ENCODE data around the gene SMS. TPM values are rescaled to one million over a fixed set of nuclear protein-coding genes. Genes with fewer than 3 reads are reported as not detected.

SMS gene
- total RNA-seq, 4 donors from 2014 or later = 6.4 to 84.3 (median 37.8) TPM

DNA sequence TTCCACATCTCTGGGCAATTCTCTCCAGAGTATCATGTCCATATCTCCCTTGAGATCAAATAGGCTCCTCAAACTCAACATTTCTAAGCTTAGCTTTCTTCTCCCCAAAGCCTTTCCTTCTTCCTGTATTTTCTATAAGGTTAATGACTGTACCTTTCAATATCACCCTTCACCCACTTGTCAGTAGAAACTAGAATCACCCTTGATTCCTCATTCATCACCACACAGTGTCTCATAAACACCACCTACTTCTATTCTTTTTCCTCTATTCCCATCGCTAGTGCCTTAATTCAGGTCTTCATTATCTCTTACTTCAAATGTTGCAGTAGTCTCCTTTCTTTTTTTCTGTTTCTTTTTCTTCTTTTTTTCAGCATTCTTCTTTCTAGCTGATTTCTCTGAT, 28.3 kb upstream of the SMS start:
- no peaks in the 10 kb centered on the region for H3K9me3 ChIP-seq
- no peaks in the 10 kb centered on the region for H3K27me3 ChIP-seq
- no peak for DNase-seq
- no peak overlapping the region for H3K4me3 ChIP-seq
- H3K36me3 ChIP-seq = no peaks in the 10 kb centered on the region
- no peak for TF ChIP-seq POLR2A (IDR thresholded peaks at IDR 0.05)
- H3K4me1 ChIP-seq = no peaks in the 10 kb centered on the region
- no peak overlapping the region for H3K27ac ChIP-seq
- intact Hi-C loops (cut with DNase I; ENCODE audit: low total_unique reads) = no loop called here

DNA sequence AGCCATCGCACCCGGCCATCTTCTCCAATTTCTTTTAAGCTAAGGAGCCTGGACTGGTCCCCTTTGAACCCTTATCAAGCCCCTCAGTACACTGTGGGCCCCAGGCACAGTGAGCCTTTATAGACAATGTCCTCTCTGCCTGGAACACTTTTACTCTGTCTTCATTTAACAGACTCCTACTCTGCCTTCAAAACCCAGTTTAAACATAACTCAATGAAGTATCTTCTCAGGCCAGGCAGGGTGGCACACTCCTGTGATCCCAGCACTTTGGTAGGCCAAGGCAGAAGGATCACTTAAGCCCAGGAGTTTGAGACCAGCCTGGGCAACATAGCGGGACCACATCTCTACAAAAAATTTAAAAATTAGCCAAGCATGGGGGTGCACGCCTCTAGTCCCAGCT, 27.5 kb upstream of the SMS start:
- no peaks in the 10 kb centered on the region for H3K27me3 ChIP-seq
- H3K9me3 ChIP-seq = no peaks in the 10 kb centered on the region
- DNase-seq = no peak
- TF ChIP-seq POLR2A (IDR thresholded peaks at IDR 0.05) = no peak
- TF ChIP-seq, protein P1, sequence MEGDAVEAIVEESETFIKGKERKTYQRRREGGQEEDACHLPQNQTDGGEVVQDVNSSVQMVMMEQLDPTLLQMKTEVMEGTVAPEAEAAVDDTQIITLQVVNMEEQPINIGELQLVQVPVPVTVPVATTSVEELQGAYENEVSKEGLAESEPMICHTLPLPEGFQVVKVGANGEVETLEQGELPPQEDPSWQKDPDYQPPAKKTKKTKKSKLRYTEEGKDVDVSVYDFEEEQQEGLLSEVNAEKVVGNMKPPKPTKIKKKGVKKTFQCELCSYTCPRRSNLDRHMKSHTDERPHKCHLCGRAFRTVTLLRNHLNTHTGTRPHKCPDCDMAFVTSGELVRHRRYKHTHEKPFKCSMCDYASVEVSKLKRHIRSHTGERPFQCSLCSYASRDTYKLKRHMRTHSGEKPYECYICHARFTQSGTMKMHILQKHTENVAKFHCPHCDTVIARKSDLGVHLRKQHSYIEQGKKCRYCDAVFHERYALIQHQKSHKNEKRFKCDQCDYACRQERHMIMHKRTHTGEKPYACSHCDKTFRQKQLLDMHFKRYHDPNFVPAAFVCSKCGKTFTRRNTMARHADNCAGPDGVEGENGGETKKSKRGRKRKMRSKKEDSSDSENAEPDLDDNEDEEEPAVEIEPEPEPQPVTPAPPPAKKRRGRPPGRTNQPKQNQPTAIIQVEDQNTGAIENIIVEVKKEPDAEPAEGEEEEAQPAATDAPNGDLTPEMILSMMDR (IDR thresholded peaks at IDR 0.05) = no peak
- no peak overlapping the region for H3K4me3 ChIP-seq
- H3K4me1 ChIP-seq = no peaks in the 10 kb centered on the region
- intact Hi-C loops (cut with DNase I; ENCODE audit: low total_unique reads) = no loop called here
- H3K36me3 ChIP-seq = no peaks in the 10 kb centered on the region
- H3K27ac ChIP-seq = no peak overlapping the region

DNA sequence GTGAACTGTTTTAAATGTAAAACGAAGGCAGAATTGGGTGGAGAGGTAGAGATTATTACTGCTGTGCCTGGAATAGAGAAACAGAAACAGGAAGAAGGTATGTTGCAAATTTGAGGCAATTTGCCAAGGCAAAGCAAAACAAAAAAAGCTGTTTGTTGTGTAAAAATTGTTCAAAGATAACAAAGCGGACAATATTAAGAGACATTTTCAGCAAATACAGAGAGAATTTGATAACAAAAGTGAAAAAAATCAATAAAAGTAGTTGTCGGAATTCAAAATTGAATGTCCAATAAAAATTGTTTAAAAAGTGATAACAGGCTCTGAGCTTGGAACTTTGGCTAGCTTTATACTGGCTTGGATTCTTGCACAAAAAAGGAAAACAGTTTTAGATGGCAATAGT, 14.4 kb upstream of the SMS start:
- H3K27me3 ChIP-seq = no peaks in the 10 kb centered on the region
- H3K4me1 ChIP-seq = no peaks in the 10 kb centered on the region
- no peaks in the 10 kb centered on the region for H3K36me3 ChIP-seq
- peak overlapping the region; percentile 8 to 22 for H3K27ac ChIP-seq
- DNase-seq = no peak
- TF ChIP-seq POLR2A (IDR thresholded peaks at IDR 0.05) = no peak
- TF ChIP-seq, protein P1 (IDR thresholded peaks at IDR 0.05) = no peak
- H3K4me3 ChIP-seq = no peak overlapping the region
- no peaks in the 10 kb centered on the region for H3K9me3 ChIP-seq
- intact Hi-C loops (cut with DNase I; ENCODE audit: low total_unique reads) = no loop called here

DNA sequence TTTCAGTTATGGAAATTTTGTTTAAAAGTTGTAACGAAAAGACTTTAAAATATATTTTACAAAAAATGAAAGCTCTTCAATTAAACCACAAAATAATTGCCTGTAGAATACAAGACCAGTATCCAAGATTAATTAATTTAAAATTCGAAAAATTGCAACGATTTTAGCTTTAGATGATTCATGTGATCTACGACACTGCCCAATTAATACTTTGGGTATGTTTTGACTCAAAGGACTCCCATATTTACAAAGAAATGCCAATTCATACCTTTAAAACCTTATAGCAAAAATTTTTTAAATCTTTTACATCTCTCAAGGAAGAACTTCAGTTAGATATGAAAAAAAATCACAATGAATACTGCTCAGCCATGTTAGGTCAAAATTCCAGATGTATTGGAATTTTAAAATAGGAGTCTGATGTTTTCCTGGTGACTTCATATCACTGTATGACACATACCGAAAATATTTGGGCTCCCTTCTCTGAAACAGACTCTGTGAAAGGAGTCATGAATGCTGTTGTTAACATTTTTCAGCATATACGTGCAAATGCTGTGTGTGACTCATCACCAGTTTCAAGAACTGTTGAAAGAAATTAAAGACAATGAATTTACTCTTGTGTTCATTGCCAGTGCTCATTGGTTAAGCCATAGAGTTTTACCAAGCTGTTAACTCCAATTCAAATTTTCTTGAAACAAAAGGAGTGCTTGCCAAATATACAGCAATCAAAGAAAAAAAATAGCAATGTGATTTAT, 13.8 kb upstream of the SMS start:
- Histone ChIP-seq H3K4me1 (no peaks in the 10 kb centered on the region), H3K9me3 (no peaks in the 10 kb centered on the region), H3K27me3 (no peaks in the 10 kb centered on the region), H3K36me3 (no peaks in the 10 kb centered on the region), H3K27ac (peak overlapping the region; percentile 8 to 22), H3K4me3 (no peak overlapping the region)
- intact Hi-C loops (cut with DNase I; ENCODE audit: low total_unique reads) = no loop called here
- no peak for DNase-seq
- no peak for TF ChIP-seq POLR2A (IDR thresholded peaks at IDR 0.05)
- TF ChIP-seq, protein P1 (IDR thresholded peaks at IDR 0.05) = no peak

DNA sequence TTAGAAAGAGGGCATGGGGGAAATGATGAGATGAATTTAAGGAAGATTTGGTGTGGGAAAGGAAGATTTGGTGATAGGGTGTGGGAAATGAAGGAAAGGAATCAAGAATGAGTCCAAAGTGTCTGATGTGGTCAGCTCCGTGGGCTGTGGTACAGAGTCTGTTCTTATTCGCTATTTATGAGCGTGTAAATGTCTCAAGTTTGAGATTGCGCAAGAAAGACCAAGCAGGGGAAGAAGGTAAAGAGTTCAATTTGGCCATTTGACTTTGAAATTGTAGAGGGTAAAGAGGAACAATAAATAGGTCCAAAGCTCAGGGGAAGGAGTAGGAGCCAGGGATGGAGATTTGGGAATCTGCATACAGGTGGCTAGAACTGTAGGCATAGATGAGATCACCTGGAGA, 11.3 kb upstream of the SMS start:
- Histone ChIP-seq H3K36me3 (no peaks in the 10 kb centered on the region), H3K4me3 (no peak overlapping the region), H3K4me1 (no peaks in the 10 kb centered on the region), H3K9me3 (no peaks in the 10 kb centered on the region), H3K27me3 (no peaks in the 10 kb centered on the region), H3K27ac (no peak overlapping the region)
- DNase-seq = no peak
- intact Hi-C loops (cut with DNase I; ENCODE audit: low total_unique reads) = no loop called here
- no peak for TF ChIP-seq POLR2A (IDR thresholded peaks at IDR 0.05)
- TF ChIP-seq, protein P1 (IDR thresholded peaks at IDR 0.05) = no peak

Measured in uterus (tissue), 4 donors.